Activated B cell treated with CpG ODN at 0.5 μM for 24 hours (primary cell): ENCODE results near the gene SYNPR. TPM values are rescaled to one million over a fixed set of nuclear protein-coding genes. Genes with fewer than 3 reads are reported as not detected.

Experiments used
- ATAC-seq: fragments of 200-7000 bp; cut with Tn5 transposase; one replicate; pipeline ENCODE4 v1.10.0; 2021; ENCODE audit warnings: low read depth, mild to moderate bottlenecking, moderate library complexity
- CTCF ChIA-PET: fragments of 350-600 bp; sonication (Branson Sonifier 250); formaldehyde crosslinking; loops from one replicate; lab custom pipeline; 2021; ENCODE audit warnings: antibody characterized with exemption; lab: Charles Lee
- POLR2A ChIA-PET: fragments of 350-600 bp; sonication (Branson Sonifier 250); formaldehyde crosslinking; loops from one replicate; lab custom pipeline; 2021; ENCODE audit warnings: antibody characterized with exemption; lab: Charles Lee
- DNase-seq: peaks from one replicate; pipeline ENCODE4 v3.0.0; 2022
- H3K27ac Mint-ChIP-seq: one replicate; pipeline ENCODE4 v1.8.0; 2020; ENCODE audit warnings: mixed read lengths
- H3K27me3 Mint-ChIP-seq: one replicate; pipeline ENCODE4 v1.8.0; 2021; ENCODE audit warnings: mixed read lengths
- H3K36me3 Mint-ChIP-seq: one replicate; pipeline ENCODE4 v1.8.0; 2021; ENCODE audit warnings: low read depth, mixed read lengths
- H3K4me1 Mint-ChIP-seq: one replicate; pipeline ENCODE4 v1.8.0; 2021; ENCODE audit warnings: mixed read lengths
- H3K4me3 Mint-ChIP-seq: one replicate; pipeline ENCODE4 v1.8.0; 2020; ENCODE audit warnings: mild to moderate bottlenecking, mixed read lengths
- H3K9me3 Mint-ChIP-seq: one replicate; pipeline ENCODE4 v1.8.0; 2020; ENCODE audit warnings: mixed read lengths
- intact Hi-C: fragments of 100-400 bp; cut with micrococcal nuclease; formaldehyde crosslinking; loops from one replicate; pipeline ENCODE4 v1.15.1; 2024
- total RNA-seq: library from RNA; stranded (reverse); gene quantifications from 2 replicates; pipeline ENCODE4 v1.2.3, GENCODE V29; 2022
- TF ChIP-seq, protein P1 (sequence below): fragments of 200-600 bp; IDR thresholded peaks from one replicate; pipeline ENCODE4 v1.8.0; 2022; ENCODE audit warnings: antibody characterized with exemption, mild to moderate bottlenecking

SYNPR gene
- total RNA-seq, 1 donor from 2014 or later, result not detected

DNA sequence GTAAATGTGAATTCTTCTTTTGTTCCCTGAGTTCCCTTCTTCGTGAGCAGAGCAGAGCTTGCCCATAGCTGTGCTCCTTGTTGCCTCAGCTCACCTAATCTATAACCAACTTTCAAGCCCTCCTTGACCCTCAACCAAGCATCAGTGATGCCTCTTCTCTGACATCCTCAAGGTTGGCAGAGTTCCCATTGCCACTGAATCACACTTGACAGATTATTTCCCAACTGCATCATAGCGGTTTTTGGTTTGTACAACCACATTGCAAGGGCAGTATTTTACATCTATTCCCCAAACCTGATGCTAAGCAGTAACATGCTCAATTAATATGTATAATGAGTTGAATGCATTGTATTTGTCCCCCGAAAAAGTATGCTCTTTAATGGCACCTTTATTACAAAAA is 241.3 kb downstream of the SYNPR start:
- DNase-seq, result no peak
- POLR2A ChIA-PET, result no interaction called here
- intact Hi-C loops, result no loop called here
- H3K27me3 Mint-ChIP-seq, result no peaks in the 10 kb centered on the region
- no peak overlapping the region for H3K27ac Mint-ChIP-seq
- no peaks in the 10 kb centered on the region for H3K36me3 Mint-ChIP-seq
- no peak overlapping the region for H3K4me3 Mint-ChIP-seq
- no peaks in the 10 kb centered on the region for H3K9me3 Mint-ChIP-seq
- TF ChIP-seq, protein P1, sequence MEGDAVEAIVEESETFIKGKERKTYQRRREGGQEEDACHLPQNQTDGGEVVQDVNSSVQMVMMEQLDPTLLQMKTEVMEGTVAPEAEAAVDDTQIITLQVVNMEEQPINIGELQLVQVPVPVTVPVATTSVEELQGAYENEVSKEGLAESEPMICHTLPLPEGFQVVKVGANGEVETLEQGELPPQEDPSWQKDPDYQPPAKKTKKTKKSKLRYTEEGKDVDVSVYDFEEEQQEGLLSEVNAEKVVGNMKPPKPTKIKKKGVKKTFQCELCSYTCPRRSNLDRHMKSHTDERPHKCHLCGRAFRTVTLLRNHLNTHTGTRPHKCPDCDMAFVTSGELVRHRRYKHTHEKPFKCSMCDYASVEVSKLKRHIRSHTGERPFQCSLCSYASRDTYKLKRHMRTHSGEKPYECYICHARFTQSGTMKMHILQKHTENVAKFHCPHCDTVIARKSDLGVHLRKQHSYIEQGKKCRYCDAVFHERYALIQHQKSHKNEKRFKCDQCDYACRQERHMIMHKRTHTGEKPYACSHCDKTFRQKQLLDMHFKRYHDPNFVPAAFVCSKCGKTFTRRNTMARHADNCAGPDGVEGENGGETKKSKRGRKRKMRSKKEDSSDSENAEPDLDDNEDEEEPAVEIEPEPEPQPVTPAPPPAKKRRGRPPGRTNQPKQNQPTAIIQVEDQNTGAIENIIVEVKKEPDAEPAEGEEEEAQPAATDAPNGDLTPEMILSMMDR, result no peak
- no peaks in the 10 kb centered on the region for H3K4me1 Mint-ChIP-seq
- CTCF ChIA-PET, result no interaction called here
- ATAC-seq, result no peak

DNA sequence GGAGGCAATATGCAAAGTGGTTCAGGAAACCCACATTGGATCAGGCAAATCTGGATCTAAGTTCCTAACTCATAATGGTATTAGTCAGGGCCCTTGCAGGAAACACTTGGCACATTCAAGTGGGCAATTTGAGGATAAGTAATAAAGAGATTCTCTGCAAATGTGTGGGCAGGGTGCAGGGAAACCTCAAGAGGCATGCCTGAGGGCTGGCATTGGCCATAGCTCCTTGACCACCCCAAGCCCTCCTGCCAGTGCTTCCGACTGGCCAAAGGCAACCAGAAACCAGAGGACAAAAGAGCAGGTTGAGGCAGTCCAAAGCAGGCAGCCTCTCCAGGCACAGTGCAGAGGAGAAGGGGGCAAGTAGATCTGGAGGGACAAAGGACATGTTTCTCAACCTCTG is 243.5 kb downstream of the SYNPR start:
- H3K36me3 Mint-ChIP-seq, result no peaks in the 10 kb centered on the region
- H3K9me3 Mint-ChIP-seq, result no peaks in the 10 kb centered on the region
- POLR2A ChIA-PET, result no interaction called here
- no peak overlapping the region for H3K4me3 Mint-ChIP-seq
- H3K27me3 Mint-ChIP-seq, result no peaks in the 10 kb centered on the region
- ATAC-seq, result no peak
- H3K4me1 Mint-ChIP-seq, result no peaks in the 10 kb centered on the region
- no peak overlapping the region for H3K27ac Mint-ChIP-seq
- CTCF ChIA-PET, result no interaction called here
- TF ChIP-seq, protein P1, result no peak
- intact Hi-C loops, result no loop called here
- DNase-seq, result no peak

DNA sequence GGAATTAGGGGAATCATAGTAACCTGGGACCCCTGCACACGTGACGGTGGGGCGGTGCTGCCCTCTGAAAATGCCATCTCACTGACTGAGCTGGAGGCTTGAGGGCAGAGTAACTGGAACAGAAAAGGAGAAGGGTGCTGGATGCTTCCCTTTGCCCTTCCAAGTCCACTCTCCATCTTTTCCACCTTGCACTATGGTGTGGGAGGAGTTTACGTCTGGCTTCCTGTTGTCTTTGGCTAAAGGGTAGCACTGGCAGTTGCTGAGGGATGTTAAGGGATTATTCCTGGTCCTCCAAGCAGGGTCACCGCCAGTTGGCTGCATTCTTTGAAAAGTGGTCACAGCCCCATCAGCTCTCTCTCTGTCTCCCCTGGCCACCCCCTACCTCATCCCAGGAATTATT is 245.0 kb downstream of the SYNPR start:
- DNase-seq (no peak), ATAC-seq (no peak)
- TF ChIP-seq, protein P1, result no peak
- ChIA-PET POLR2A (no interaction called here), CTCF (no interaction called here)
- intact Hi-C loops, result no loop called here
- no peaks in the 10 kb centered on the region for H3K4me1 Mint-ChIP-seq
- no peaks in the 10 kb centered on the region for H3K36me3 Mint-ChIP-seq
- H3K4me3 Mint-ChIP-seq, result no peak overlapping the region
- no peak overlapping the region for H3K27ac Mint-ChIP-seq
- H3K9me3 Mint-ChIP-seq, result no peaks in the 10 kb centered on the region
- H3K27me3 Mint-ChIP-seq, result no peaks in the 10 kb centered on the region

DNA sequence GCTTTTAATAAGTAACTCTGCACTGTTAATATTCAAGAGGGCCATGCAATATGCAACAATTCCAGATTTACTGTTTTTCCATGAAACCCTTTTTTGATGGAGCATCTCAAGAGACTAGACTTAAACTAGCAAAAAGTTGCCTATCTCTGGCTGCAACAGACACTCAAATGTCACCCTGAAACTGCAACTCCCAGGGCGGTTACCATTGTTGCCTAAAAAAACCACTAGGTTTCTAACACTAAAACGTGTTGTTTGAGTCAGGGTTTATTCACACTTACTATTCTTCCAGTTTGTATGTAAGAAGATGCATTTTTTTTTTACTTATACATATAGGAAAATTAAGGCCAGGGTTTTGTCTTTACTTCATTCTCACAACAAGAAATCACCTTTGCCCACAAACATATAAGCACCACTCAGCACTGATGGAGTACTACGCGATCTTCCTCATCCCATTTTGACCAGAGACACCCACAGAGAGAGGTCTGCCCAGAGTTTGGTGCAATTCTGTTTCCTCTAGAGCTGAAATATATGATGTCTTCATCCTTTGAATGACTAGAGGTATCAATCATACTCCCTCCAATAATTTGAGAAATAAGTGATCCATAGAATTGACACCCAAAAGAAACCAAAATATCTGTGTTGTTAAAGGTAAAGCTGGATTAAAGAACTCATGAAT is 250.4 kb downstream of the SYNPR start:
- no peak for ATAC-seq
- H3K36me3 Mint-ChIP-seq, result no peaks in the 10 kb centered on the region
- intact Hi-C loops, result no loop called here
- TF ChIP-seq, protein P1, result no peak
- no peaks in the 10 kb centered on the region for H3K27me3 Mint-ChIP-seq
- H3K4me3 Mint-ChIP-seq, result no peak overlapping the region
- H3K4me1 Mint-ChIP-seq, result no peaks in the 10 kb centered on the region
- DNase-seq, result no peak
- H3K9me3 Mint-ChIP-seq, result no peaks in the 10 kb centered on the region
- ChIA-PET CTCF (no interaction called here), POLR2A (no interaction called here)
- H3K27ac Mint-ChIP-seq, result no peak overlapping the region

DNA sequence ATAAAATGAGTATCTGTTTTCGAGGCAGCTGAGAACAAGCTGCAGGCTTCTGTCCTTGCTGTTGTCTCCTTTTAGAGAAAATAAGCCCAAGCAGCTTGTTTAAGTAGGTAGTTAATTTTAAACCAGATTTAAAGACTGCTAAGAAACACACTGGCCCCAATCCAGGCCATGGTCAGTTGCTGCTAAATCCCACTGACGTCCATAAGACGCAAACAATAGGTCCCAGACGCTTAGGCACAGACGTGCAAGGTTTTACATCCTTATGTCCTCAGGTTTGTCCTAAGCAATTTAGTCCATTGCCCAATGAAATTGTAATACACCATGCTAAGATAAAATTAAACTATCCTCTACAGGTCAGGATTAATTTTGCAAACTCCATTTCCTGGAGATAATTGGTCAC is 254.4 kb downstream of the SYNPR start:
- TF ChIP-seq, protein P1, result no peak
- ATAC-seq (no peak), DNase-seq (no peak)
- Mint-ChIP-seq H3K27me3 (no peaks in the 10 kb centered on the region), H3K9me3 (peaks cover 3% of the 10 kb centered on the region), H3K36me3 (no peaks in the 10 kb centered on the region), H3K27ac (no peak overlapping the region), H3K4me3 (no peak overlapping the region), H3K4me1 (no peaks in the 10 kb centered on the region)
- intact Hi-C loops, result no loop called here
- POLR2A ChIA-PET, result no interaction called here
- CTCF ChIA-PET, result no interaction called here
